ENCODE results near the gene TBXAS1.
"Not testable (repeated sequence)": the region's sequence is repeated elsewhere in the genome, so short reads cannot be mapped to it uniquely, and the experiment has no call there.

The TBXAS1 gene

DNA sequence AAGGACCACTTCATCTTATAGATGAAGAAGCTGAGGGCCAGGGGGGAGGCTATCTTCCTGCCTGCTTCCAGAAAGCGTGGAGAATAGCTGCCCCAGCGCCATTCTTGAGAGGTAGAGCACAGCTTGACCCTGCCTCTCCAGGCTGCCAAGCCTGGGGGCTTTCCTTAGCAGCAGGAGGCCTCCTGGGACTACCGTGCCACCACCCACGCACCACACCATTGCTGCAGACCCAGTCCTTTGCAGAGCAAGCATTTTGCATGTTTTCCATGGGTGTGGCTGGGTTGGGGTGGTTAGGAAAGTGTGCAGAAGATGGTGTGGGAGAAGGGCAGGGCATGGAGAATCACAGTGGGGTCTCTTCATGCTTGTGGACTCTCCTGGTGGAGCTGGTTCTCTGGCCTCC, 64.9 kb downstream of the TBXAS1 start:
- DNase-seq: peak in 1 of 3 experiments; percentile 72

DNA sequence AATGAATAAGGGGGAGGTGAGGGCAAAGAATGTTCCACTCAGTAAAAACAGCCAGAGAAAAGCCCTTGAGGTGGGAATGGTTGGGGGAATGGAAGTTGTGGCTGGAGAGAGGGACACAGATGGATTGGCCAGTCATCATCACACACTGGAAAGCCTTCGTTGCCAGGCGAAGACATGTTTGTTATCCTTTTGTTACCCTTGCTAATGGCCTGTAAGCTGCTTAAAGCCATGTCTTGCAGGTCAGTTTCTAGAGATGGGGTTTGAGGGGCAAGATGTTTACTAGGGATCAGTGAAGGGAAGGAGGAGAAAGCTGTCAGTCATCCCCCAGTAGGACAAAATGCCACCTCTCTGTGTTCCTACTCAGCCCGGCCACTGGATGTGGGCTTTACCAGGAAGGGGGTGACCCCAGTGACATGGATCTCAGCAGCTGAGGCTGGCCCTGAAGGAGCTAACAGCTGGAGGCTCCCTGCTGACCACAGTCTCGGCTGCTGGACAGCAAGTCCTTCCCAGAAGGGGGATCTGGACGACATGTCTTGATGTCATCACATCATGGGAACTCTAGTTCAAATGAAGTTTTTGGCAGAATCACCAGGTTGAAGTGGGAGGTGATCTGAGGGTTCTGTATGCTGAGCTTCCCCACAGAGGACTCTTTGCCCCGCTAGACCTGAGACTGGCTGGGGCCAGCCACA, 66.2 kb downstream of the TBXAS1 start:
- no peak for DNase-seq

DNA sequence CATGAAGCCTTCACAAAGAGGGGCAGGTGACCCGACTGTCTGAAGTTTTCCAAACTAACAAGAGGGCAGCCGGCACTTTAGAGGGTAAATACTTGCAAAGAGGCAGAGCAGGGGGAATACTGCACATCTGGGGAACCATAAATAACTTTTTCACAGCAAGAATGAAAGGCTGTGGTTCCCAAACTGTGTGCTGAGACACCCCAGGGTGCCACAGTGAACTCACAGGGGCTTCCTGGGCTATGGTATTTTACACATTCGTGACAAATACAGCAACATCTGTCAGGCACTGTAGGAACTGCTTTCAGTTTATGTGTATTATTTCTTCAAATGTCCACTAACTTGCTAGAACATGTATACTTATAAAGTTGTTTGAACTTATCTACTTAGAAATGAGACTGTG, 67.2 kb downstream of the TBXAS1 start:
- no peak for DNase-seq

DNA sequence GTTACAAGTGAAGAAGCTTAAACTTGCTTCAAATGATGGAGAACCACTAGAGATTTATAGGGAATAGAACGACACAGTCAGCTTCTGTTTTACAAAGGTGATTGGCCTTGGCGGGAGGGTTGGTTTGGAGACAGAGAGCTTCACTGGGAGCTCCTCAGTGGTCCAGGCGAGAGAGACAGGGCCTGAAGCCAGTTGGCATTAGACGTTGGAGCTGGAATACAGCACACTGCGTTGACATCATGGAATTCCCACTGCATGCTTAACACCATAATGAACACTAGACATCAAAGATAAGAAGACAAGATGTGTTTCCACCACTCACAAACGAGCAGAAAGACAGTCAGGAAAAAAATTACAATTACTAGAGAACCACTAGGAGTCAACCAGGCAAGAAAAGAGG, 67.8 kb downstream of the TBXAS1 start:
- DNase-seq: no peak

DNA sequence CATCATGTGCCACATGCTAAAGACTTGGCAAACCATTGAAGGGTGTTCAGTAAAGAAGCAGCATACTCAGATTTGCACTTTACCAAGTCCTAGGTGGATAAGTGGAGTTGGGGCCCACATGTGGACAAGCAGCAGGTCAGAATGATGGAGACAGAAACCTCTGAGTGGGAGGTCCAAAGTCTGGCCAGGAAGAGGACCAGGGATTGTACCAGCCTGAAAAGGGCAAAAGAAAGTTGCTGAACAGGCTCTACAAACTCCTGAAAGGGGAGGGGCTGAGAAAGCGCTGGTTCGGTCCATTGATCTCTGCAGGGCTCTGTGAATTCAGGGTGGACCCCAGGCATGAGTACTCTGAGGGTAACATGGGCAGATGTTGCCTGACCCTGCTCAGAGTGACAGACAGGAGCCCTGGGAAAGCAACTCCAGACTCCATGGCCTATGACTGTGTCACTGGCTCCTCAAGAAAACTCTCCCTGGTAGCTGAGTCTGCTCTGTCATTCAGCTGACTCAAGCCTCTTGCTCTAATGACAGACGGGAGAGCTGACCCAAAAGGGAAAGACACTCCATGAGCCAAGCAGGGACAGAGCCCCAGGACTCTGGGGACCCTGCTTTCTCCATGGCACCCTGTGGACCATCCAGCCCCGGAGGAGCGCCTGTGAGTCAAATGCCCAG, 68.5 kb downstream of the TBXAS1 start:
- no peak for DNase-seq

DNA sequence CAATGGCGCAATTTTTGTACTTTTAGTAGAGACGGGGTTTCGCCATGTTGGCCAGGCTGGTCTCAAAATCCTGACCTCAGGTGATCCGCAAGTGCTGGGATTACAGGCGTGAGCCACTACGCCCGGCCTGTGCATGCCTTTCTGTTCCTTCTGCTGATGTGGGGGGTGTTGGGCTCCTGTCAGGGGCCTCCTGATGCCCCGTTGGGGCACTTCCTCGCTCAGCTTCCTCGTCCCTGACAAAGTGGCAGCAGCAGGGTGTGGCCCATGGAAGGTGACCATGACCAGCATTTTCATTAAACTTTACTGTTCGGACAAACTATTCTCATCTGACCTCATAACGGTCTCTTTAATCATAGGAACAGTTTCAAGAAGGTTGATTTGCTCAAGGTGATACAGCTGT, 69.4 kb downstream of the TBXAS1 start:
- no peak for DNase-seq

DNA sequence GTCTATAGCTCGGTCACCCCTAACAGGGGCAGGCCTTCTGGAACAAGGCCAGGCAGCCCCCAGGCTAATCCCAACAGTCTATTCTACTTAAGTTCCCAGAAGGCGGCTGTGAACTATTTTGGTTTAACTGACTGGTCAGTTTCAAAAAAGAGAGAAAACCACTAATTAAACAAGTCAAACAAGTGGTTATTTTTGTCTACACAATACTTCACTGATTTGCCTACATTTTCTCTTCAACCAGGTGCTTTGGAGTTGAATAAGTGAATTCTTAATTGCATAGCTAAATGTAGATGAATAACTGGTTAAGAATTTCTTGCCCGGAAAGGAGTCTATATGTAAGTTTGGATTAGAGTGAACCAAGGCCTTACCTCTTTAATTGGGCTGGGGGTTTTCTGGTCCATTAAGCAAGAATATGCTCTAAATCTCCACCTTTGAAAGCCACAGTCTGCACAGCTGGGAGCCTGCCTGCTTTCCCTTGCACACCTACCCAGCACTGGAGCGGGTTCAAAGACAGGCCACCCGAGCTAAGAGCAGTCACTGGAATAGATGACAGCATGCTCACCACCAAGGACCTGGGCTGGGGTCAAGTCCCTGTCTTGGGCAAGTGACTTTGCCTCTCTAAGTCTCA, 70.4 kb downstream of the TBXAS1 start:
- DNase-seq: no peak

DNA sequence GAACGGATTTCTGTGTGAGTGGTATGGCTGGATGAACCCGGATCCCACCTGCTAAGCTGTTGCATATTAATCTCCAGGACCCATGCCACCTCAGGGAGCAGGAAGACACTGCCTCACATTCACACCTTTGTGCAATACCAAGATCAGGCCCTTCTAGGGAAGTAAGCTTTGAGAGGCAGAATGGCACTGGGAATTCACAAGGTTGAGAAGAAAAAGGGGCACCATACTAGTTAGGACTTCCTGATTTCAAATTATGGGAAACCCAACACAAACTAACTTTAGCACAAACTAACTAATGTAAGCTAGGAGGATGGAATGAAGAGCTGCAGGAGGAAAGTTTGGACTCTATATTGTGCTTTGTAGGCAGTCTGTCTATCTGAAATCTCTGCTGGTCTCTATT, 71.3 kb downstream of the TBXAS1 start:
- no peak for DNase-seq

DNA sequence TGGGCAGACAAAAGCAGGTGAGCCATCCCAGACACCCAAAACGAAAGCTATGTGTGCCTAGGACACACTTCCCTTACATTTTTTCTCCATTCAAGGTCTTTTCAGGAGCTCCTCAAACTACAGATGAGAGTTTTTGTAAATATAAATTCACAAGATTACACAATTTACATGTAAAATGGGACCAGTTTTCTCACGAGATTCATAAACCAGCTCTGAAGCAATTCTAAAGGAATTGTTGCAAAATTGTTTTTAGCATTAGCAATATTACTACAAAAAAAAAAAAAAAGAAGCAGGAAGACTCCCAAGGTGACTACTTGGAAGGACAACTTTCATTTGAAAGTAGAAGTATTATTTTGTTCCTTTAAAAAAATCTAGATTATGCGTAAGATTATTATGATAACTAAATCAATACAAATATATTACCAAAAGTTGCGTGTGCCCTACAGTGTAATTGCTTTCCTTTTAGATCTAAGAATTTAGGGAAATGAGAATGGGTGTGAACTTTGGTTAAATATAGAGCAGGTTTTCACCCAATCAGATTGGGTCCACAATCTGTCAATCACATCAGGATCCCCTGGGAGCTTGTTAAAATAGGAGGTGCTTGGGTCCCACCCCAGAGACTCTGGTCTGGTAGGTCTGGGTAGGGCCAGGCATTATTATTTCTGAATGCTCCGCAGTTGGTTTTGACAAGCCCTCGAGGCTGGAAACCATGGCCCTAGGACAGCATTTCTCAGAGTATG, 72.2 kb downstream of the TBXAS1 start:
- DNase-seq: no peak

DNA sequence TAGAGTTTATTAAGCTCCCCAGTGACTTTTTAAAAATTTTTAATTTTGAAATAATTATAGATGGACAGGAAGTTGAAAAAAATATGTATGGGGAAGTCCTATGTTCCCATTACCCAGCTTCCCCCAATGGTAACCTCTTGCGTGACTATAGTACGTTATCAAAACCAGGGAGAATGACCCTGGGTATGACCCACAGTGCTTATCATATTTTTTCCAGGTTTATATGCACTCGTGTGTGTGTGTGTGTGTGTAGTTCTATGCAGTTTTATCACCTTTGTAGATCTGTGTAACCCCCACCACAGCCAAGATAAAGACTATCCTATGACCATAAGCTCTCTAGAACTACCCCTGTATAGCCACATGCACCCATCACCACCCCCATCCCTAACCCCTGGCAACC, 72.8 kb downstream of the TBXAS1 start:
- no peak for DNase-seq

DNA sequence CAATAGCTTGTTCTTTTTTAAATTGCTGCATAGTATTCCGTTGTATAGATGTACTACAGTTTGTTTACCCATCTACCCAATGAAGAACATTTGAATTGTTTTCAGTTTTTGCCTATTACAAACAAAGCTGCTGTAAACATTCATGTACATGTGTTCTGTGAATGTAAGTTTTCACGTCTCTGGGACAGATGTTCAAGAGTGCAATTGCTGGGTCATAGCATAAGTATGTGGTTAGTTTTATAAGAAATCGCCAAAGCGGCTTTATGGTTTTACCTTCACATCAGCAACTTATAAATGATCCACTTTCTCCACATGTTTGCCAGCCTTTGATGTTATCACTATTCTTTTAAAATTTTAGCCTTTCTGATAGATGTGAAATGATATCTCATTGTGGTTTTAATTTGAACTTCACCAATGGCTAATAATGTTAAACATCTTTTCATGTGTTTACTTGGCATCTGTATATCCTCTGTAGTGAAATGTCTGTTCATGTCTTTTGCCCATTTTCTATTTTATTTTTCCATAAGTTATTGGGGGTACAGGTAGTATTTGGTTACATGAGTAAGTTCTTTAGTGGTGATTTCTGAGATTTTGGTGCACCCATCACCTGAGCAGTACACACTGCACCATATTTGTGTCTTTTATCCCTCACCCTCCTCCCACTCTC, 73.5 kb downstream of the TBXAS1 start:
- no peak for DNase-seq

DNA sequence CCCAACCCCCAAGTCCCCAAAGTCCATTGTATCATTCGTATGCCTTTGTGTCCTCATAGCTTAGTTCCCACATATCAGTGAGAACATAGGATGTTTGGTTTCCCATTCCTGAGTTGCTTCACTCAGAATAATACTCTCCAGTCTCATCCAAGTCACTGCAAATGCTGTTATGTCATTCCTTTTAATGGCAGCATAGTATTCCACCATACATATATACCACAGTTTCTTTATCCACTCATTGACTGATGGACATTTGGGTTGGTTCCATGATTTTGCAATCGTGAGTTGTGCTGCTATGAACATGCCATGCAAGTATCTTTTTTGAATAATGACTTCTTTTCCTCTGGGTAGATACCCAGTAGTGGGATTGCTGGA, 74.0 kb downstream of the TBXAS1 start:
- not testable (repeated sequence) for DNase-seq

DNA sequence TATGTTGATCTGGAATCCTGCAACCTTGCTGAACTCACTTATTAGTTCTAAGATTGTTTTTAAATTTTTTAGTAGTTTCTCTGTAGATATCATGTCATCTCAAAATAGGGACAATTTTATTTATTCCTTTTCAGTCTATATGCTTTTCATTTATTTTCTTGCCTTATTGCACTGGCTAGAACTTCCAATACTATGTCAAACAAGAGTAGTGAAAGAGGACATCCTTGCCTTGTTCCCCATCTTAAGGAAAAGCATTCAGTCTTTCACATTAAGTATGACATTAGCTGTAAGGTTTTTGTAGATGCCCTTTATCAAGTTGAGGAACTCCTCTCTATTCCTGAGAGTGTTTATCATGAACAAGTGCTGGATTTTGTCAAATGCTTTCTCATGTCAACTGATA, 77.8 kb downstream of the TBXAS1 start:
- no peak for DNase-seq

DNA sequence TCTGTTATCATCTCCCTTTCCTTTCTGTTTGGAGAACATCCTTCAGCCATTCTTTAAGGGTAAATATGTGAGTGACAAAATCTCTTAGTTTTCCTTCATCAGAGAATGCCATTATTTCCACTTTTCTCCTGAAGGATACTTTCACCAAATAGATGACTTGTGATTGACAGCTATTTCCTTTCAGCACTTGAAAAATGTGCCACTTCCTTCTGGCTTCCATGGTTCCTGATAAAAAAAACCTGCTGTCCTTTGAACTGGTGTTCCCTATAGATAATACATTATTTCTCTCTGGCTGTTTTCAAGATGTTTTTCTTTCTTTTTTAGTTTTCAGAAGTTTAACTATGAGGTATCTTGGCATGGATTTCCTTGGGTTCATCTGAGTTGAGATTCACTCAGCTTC, 79.7 kb downstream of the TBXAS1 start:
- DNase-seq: peak in 1 of 3 experiments; percentile 34

DNA sequence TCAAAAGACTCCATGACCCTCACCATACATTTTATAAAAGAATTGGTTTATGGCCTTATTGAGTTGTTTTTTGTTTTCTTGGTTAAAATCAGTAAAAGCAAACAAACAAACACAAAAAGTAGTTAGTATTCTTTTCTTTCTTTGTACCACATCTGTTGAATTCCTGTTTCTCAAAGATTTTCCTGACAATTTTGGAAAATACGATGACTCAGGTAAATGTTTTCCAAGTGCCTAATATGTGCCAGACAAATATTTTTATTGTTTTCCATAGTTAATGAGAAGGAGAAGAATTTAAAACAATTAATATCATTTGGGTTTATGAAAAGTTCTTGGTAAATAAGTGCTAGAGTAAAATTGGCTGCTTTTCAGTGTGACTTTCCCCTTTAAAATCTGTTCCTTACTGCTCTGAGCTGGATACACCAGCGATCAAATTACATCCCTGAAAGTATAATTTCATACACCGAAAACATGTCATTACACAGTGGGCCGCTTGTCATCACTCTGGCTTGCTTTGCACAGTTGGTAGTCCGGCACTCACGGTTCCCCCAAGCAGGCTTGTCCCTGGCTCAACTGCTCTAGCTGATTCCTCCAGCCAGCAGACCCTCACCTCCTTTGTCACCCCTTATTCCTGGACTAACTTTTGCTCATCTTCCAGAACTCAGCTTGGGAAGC, 80.5 kb downstream of the TBXAS1 start:
- DNase-seq: peak in 2 of 3 experiments; percentile 78 to 93

DNA sequence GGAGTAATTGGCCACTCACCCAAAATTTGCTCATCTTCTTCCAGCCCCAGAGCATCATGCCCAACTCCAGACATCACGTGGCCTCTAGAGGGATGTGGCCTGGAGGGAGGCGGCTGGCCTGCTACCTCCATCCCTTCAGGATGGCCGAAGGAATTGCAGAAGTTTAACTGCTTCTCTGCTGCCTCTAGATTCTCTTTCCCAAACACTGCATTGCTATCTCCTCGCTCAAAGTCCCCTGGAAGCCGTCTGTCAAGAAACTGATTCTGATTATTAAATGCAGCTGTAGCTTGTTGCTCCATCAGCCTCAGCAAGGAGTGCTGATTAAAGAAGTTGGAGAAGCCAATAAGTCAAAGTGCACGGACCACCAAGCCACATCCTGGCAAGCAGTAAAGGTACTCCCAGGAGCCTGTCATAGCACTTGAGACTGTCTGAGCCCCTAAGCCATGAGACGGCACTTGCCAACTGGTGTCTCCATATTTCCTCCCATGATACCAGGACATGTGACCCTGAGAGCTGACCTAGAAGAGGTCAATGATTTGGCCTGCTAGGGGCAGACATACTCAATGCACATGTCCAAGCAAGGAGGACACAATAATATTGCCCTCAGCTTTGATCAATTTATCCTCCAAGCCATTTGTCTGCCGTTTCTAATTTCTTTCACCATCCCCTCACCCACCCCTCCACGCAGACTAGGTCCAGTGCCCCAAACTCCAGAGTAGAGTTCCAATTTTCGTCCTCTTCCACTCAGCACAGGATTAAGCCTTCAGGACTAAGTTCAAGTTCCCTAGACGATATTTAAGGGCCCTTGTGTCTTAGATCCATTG, 84.2 kb downstream of the TBXAS1 start:
- DNase-seq: no peak

DNA sequence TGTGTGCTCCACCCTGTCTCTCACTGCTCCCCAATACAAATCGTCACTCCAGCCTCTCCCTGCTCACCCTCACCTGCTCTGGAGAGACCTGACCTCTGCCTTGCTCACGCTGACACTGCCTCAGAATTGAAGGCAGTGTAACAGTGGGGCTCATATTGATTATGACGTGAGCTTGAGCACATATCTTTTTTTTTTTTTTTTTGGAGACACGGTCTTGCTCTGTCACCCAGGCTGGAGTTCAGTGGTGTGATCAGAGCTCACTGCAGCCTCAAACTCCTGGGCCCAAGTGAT, 84.7 kb downstream of the TBXAS1 start:
- DNase-seq: no peak

DNA sequence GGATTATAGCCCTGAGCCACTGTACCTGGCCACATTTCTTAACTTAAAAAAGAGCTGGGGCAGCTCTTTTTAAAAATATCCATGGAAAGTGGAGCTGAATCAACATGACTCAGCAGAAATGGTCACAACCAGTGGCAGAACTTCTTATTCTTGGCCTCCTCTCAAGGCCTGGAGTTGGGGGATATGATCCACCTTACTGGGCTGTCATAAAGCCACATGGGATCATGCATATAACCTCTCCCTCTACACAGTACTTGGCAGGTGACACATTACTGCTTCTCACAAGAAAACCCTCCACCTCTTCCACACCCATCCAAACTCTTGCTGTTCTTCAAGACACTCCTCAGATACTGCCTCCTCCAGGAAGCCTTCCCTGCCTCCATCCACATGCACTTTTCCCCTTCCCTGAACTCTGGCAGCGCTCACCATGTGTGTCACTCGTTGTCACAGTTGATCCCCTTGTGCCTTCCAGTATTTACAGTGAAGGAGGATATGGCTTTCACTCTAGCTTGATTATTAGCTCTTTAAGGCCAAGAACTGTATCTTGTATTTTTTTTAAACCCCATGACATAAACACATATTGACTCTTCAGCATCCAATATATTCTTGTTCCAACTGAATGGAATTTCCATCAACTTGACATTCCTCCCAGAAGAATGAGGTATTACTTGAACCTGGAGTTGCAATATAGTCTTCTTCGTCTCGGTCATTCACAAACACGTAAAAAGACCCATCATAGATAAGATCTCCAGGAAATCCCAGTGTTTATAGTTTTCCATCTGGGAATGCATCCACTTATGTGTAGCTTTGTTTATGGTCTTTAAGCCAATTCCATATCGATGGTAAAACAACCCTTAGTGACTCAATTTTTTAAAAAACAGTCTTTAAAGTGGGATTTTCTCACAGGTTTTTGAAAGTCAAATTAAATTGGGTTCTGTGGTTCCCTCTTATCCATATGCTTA, 85.5 kb downstream of the TBXAS1 start:
- DNase-seq: no peak

DNA sequence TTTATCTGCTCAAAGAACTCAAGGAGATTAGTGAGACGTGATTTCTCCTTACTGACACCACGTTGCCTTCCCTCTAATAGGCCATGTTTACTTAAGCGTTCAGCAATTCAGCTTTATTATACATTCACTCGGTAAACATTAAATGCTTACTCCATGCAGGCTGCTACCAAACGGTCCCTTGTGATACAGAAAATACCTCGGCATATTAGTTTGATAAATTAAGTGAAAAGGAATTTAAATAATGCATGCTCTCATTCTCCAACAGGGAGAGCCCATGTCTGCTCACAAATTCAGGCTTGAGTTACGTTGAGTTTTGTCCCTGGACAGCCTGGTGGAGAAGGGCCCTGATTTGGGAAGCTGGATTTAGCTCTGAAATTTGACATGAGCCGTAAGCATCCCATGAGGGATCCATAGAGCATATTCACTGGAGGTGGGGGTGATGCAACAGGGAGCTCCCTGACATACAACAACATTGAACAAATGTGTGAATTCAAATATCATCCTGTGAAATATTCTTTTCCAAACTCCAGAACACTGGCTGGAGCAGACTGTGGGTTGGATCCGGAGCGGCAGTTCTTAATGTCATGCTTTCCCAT, 86.3 kb downstream of the TBXAS1 start:
- DNase-seq: peak in 1 of 3 experiments; percentile 20

All from NCI-H1417 (cell line).